Natural killer cell (primary cell): Measurements from ENCODE around the gene LZTR1. TPM values are rescaled to one million over a fixed set of nuclear protein-coding genes. Genes with fewer than 3 reads are reported as not detected.
A peak's percentile ranks its signal among the peaks of the same experiment; 100 is the strongest.

Experiments used
- ATAC-seq, 3 donors: fragments of 150-1000 bp in 2 of 3; fragments of 200-7000 bp in 1 of 3; cut with Tn5 transposase; 1 replicate in 1 of 3; 2 replicates in 2 of 3; pipeline ENCODE4 v1.10.0; 2021; ENCODE audit warnings: mild to moderate bottlenecking in 2 of 3, moderate library complexity in 2 of 3
- DNase-seq, 2 donors: peaks; one replicate each; pipeline versions ENCODE4 v3.0.0 to v3.0.0-alpha.2; 2013 to 2021; ENCODE audit warnings: mixed read lengths in 1 of 2
- H3K27ac ChIP-seq: one replicate; pipeline ENCODE4 v1.5.1; 2013; ENCODE audit warnings: mild to moderate bottlenecking, low read length
- H3K27me3 ChIP-seq: one replicate; pipeline ENCODE4 v1.6.1; 2013; ENCODE audit warnings: low read length; ENCODE audit not compliant: control insufficient read depth, insufficient read depth
- H3K36me3 ChIP-seq: one replicate; pipeline ENCODE4 v1.6.1; 2013; ENCODE audit warnings: low read length; ENCODE audit not compliant: control insufficient read depth, insufficient read depth
- H3K4me1 ChIP-seq: one replicate; pipeline ENCODE4 v1.6.1; 2013; ENCODE audit warnings: low read length; ENCODE audit not compliant: control insufficient read depth, insufficient read depth
- H3K4me3 ChIP-seq: one replicate; pipeline ENCODE4 v1.5.1; 2013; ENCODE audit warnings: low read length
- H3K9me3 ChIP-seq: one replicate; pipeline ENCODE4 v1.6.1; 2013; ENCODE audit warnings: low read length; ENCODE audit not compliant: control insufficient read depth, insufficient read depth
- H3K27ac Mint-ChIP-seq, 2 donors: one replicate each; pipeline ENCODE4 v1.8.0; 2022; ENCODE audit warnings: mild to moderate bottlenecking in 2 of 2, mixed read lengths in 2 of 2, moderate library complexity in 1 of 2
- H3K27me3 Mint-ChIP-seq, 2 donors: one replicate each; pipeline ENCODE4 v1.8.0; 2022; ENCODE audit warnings: low read depth in 2 of 2, mixed read lengths in 2 of 2
- H3K36me3 Mint-ChIP-seq: one replicate; pipeline ENCODE4 v1.8.0; 2022; ENCODE audit warnings: mixed read lengths
- H3K4me1 Mint-ChIP-seq, 2 donors: one replicate each; pipeline ENCODE4 v1.8.0; 2022; ENCODE audit warnings: mixed read lengths in 2 of 2
- H3K4me3 Mint-ChIP-seq: one replicate; pipeline ENCODE4 v1.8.0; 2022; ENCODE audit warnings: mild to moderate bottlenecking, moderate library complexity, mixed read lengths
- H3K9me3 Mint-ChIP-seq, 2 donors: one replicate each; pipeline ENCODE4 v1.8.0; 2022; ENCODE audit warnings: mixed read lengths in 2 of 2
- CTCF ChIP-seq: fragments of 200-600 bp; IDR thresholded peaks from one replicate; pipeline ENCODE4 v1.8.0; 2022; ENCODE audit warnings: antibody characterized with exemption
- WGBS: methylation state at CpG from one replicate; pipeline ENCODE4 v1.1.7; 2013; ENCODE audit warnings: missing lambda C conversion rate; ENCODE audit not compliant: insufficient coverage; 5-methylcytosine and 5-hydroxymethylcytosine counted together
- intact Hi-C: fragments of 100-400 bp; cut with micrococcal nuclease; formaldehyde crosslinking; loops from one replicate; pipeline ENCODE4 v1.14.2; 2022
- total RNA-seq, 4 donors: library from RNA; stranded (reverse); fragments of 120-200 nt in 1 of 4; gene quantifications; one replicate each; pipeline versions ENCODE4 v1.2.3 to v1.2.4, GENCODE V29; 2013 to 2022

LZTR1 gene
- total RNA-seq, 3 donors from 2014 or later (not counting 1 experiment from before 2014, with no cell fraction given) = 71.9 to 85.0 (median 82.0) TPM

DNA sequence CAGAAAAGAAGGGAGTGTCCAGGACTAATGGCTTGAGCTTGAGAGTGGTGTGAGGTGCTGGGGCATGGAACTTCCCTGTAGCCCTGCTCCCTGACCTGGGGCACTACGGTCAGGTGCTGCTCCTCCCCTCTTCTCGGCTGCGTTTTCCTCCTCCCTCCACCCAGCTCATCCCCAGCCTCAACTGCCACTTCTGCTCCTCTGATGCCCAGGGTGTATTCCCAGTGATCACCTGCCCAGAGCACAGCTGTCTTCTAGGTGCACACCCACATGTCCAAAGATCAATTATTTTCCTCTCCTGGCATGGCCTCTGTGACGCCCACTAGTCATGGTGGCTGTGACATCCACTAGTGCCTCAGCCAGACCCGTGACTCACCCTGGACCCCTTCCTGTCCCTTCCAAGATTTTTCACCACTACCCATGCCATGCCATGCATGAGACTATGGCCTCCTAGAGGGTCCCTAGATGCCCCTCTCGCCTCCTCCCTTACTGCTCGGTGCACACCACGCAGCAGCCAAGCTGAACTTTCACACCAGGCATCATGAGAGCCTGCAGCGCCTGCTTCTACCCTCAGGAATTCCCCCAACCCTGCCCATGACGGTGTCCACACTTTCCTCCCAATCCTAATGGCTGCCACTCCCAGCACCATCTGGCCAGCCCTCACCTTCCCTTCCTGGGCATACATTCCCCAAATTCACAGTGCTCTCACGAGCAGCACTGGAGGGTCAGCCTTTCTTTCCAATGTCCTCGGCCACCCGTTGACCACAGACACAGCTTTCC lies 34.7 kb downstream of the LZTR1 start:
- ATAC-seq = no peak
- H3K9me3 Mint-ChIP-seq = no peaks in the 10 kb centered on the region
- intact Hi-C loops = no loop called here

DNA sequence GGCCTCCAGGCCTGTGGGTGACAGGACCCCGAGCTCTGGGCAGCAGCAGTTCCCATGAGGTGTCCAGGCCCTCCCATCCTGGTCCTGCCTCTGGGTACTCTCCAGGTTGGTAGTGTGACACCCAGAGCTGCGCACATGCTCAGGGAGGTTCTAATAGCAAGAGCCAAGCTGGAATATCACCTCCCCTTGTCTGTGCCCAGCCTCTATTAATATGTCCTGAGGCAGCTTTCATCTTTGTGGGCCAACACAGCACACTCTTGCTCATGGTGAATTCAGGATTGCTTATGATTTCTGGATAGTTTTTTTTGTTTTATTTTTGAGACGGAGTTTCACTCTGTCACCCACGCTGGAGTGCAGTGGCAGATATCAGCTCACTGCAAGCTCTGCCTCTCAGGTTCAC lies 36.2 kb downstream of the LZTR1 start:
- H3K9me3 ChIP-seq = no peaks in the 10 kb centered on the region
- H3K36me3 Mint-ChIP-seq = no peaks in the 10 kb centered on the region
- whole genome bisulfite sequencing = 90% methylated on average over 4 of the region's 4 CpGs
- no peak for ATAC-seq
- no peaks in the 10 kb centered on the region for H3K9me3 Mint-ChIP-seq
- H3K4me1 ChIP-seq = peaks cover 28% of the 10 kb centered on the region
- DNase-seq = no peak
- no peak overlapping the region for H3K27ac Mint-ChIP-seq
- no peak overlapping the region for H3K4me3 Mint-ChIP-seq
- no peaks in the 10 kb centered on the region for H3K27me3 ChIP-seq
- H3K36me3 ChIP-seq = no peaks in the 10 kb centered on the region
- no peak for TF ChIP-seq CTCF
- H3K27ac ChIP-seq = no peak overlapping the region
- no peaks in the 10 kb centered on the region for H3K27me3 Mint-ChIP-seq
- intact Hi-C loops = no loop called here
- peaks cover 16 to 29% of the 10 kb centered on the region in 2 donors for H3K4me1 Mint-ChIP-seq
- no peak overlapping the region for H3K4me3 ChIP-seq

More for the DNA sequence above, 34.7 kb downstream of the LZTR1 start:
- Mint-ChIP-seq H3K4me3 (peak overlapping the region; percentile 35), H3K4me1 (peaks cover 16 to 31% of the 10 kb centered on the region in 2 donors), H3K27me3 (no peaks in the 10 kb centered on the region), H3K36me3 (no peaks in the 10 kb centered on the region), H3K27ac (peak overlapping the region; percentile 9 to 61)
- H3K4me1 ChIP-seq = peaks cover 29% of the 10 kb centered on the region
- DNase-seq = no peak
- H3K27me3 ChIP-seq = no peaks in the 10 kb centered on the region
- H3K27ac ChIP-seq = no peak overlapping the region
- TF ChIP-seq CTCF = no peak
- no peaks in the 10 kb centered on the region for H3K9me3 ChIP-seq
- H3K4me3 ChIP-seq = no peak overlapping the region
- H3K36me3 ChIP-seq = no peaks in the 10 kb centered on the region
- 88% methylated on average over 13 of the region's 13 CpGs for WGBS

- no peak overlapping the region for H3K4me3 Mint-ChIP-seq
- intact Hi-C loops = no loop called here
Observed at GRCh38 chr22:21020802-21021429, 38.8 kb downstream of the LZTR1 start.

More at GRCh38 chr22:21020802-21021429, 38.8 kb downstream of the LZTR1 start:
- peaks cover 6 to 18% of the 10 kb centered on the region in 2 donors for H3K4me1 Mint-ChIP-seq
- ATAC-seq (peak in 2 of 3 donors; percentile 52 to 69), DNase-seq (peak in 1 of 2 donors; percentile 49)
- H3K36me3 Mint-ChIP-seq = no peaks in the 10 kb centered on the region
- H3K27ac Mint-ChIP-seq = no peak overlapping the region
- Histone ChIP-seq H3K9me3 (no peaks in the 10 kb centered on the region), H3K4me3 (no peak overlapping the region), H3K27ac (no peak overlapping the region), H3K36me3 (no peaks in the 10 kb centered on the region), H3K27me3 (no peaks in the 10 kb centered on the region), H3K4me1 (peaks cover 11% of the 10 kb centered on the region)
- no peak for TF ChIP-seq CTCF
- H3K9me3 Mint-ChIP-seq = no peaks in the 10 kb centered on the region
- no peaks in the 10 kb centered on the region for H3K27me3 Mint-ChIP-seq
- WGBS = 67% methylated on average over 7 of the region's 7 CpGs
